GM20000 (cell line): ENCODE data around the gene ASCL3.

Experiments
- DNase-seq: peaks from one replicate; pipeline ENCODE4 v3.0.0; 2012; ENCODE audit warnings: low spot score
- CTCF ChIP-seq: IDR thresholded peaks from 2 replicates; pipeline ENCODE4 v1.5.1; 2012; ENCODE audit warnings: mild to moderate bottlenecking, control low read depth; ENCODE audit errors: extremely low read depth, missing control alignments

The ASCL3 gene

GRCh38 chr11:8963569-8964323 is 20.9 kb upstream of the ASCL3 start:
- no peak for TF ChIP-seq CTCF
- DNase-seq: peak; percentile 88

GRCh38 chr11:8962841-8963240 is 20.0 kb upstream of the ASCL3 start:
- no peak for DNase-seq
- no peak for TF ChIP-seq CTCF

- TF ChIP-seq CTCF: no peak
- no peak for DNase-seq
Measured at GRCh38 chr11:8961401-8961800, 18.6 kb upstream of the ASCL3 start.

- TF ChIP-seq CTCF: peak; percentile 45
- DNase-seq: peak; percentile 83
Measured at GRCh38 chr11:8959546-8960166, 16.8 kb upstream of the ASCL3 start.

- no peak for DNase-seq
- TF ChIP-seq CTCF: no peak
Measured at GRCh38 chr11:8956860-8957259, 14.0 kb upstream of the ASCL3 start.

- no peak for TF ChIP-seq CTCF
- no peak for DNase-seq
Measured at GRCh38 chr11:8948886-8949285, 6.1 kb upstream of the ASCL3 start.

- no peak for DNase-seq
- no peak for TF ChIP-seq CTCF
Measured at GRCh38 chr11:8947230-8947943, 4.6 kb upstream of the ASCL3 start.
